H1 (cell line): ENCODE data around the gene ADAM23. TPM values are rescaled to one million over a fixed set of nuclear protein-coding genes. Genes with fewer than 3 reads are reported as not detected.
"Not testable (repeated sequence)": the region's sequence is repeated elsewhere in the genome, so short reads cannot be mapped to it uniquely, and the experiment has no call there.

Source experiments
- CTCF ChIA-PET: fragments of 300-600 bp; sonication (Branson Sonifier 250); formaldehyde crosslinking; loops from one replicate; lab custom pipeline; 2021; ENCODE audit not compliant: partially characterized antibody; lab: Charles Lee
- POLR2A ChIA-PET: fragments of 300-600 bp; sonication (Branson Sonifier 250); formaldehyde crosslinking; loops from one replicate; lab custom pipeline; 2021; ENCODE audit warnings: inconsistent platforms; ENCODE audit not compliant: partially characterized antibody; lab: Charles Lee
- DNase-seq, 2 experiments: peaks; one replicate each; pipeline versions ENCODE4 v3.0.0 to v3.0.0-alpha.2; 2010 to 2022; ENCODE audit warnings: low spot score in 2 of 2, low read depth in 1 of 2, mixed read lengths in 1 of 2
- FAIRE-seq: peaks from 2 replicates; lab custom pipeline; 2011; peaks lifted over from hg19 to GRCh38; lab: Jason Lieb, UNC
- H2AFZ ChIP-seq: 2 replicates; pipeline ENCODE4 v1.8.1; 2012; ENCODE audit warnings: low read length, inconsistent platforms
- H2AK5ac ChIP-seq: 2 replicates; pipeline ENCODE4 v1.6.1; 2013; ENCODE audit warnings: low read depth, low read length
- H2BK120ac ChIP-seq: replicated peaks from 2 replicates; pipeline ENCODE3; 2013; ENCODE audit warnings: low read depth, low read length, inconsistent platforms
- H2BK12ac ChIP-seq: 2 replicates; pipeline ENCODE4 v1.6.1; 2013; ENCODE audit warnings: low read depth, low read length
- H2BK15ac ChIP-seq: 2 replicates; pipeline ENCODE4 v1.6.1; 2013; ENCODE audit warnings: low read length
- H2BK20ac ChIP-seq: 2 replicates; pipeline ENCODE4 v1.6.1; 2013; ENCODE audit warnings: low read length
- H2BK5ac ChIP-seq: 2 replicates; pipeline ENCODE4 v1.6.1; 2013; ENCODE audit warnings: low read depth, low read length
- H3K14ac ChIP-seq: 2 replicates; pipeline ENCODE4 v1.6.1; 2013; ENCODE audit warnings: inconsistent platforms; ENCODE audit not compliant: insufficient read length
- H3K18ac ChIP-seq: 2 replicates; pipeline ENCODE4 v1.6.1; 2013; ENCODE audit warnings: low read length; ENCODE audit errors: extremely low read depth
- H3K23ac ChIP-seq: 2 replicates; pipeline ENCODE4 v1.6.1; 2013; ENCODE audit warnings: inconsistent platforms; ENCODE audit not compliant: insufficient read length
- H3K23me2 ChIP-seq: 2 replicates; pipeline ENCODE4 v1.6.1; 2013; ENCODE audit warnings: low read depth, low read length
- H3K27ac ChIP-seq: 2 replicates; pipeline ENCODE4 v1.6.1; 2011; ENCODE audit warnings: low read depth, low read length, inconsistent platforms
- H3K27me3 ChIP-seq, 4 experiments: replicated peaks in 1 of 4; 1 replicate in 1 of 4; 2 replicates in 3 of 4; pipeline versions ENCODE4 v1.6.1 to v1.8.1; 2011 to 2013; ENCODE audit warnings: low read length in 3 of 4, mild to moderate bottlenecking in 3 of 4, inconsistent platforms in 2 of 4, mixed read lengths in 2 of 4, moderate library complexity in 1 of 4; ENCODE audit not compliant: control insufficient read depth in 3 of 4, insufficient read depth in 3 of 4; ENCODE audit errors: extremely low read depth in 1 of 4
- H3K36me3 ChIP-seq, 4 experiments: 2 replicates each; pipeline versions ENCODE4 v1.6.1 to v1.8.1; 2011 to 2013; ENCODE audit warnings: mild to moderate bottlenecking in 4 of 4, low read length in 3 of 4, moderate library complexity in 2 of 4, control low read depth in 1 of 4, inconsistent platforms in 1 of 4; ENCODE audit not compliant: insufficient read depth in 4 of 4, control insufficient read depth in 2 of 4
- H3K4ac ChIP-seq: replicated peaks from 2 replicates; pipeline ENCODE3; 2013; ENCODE audit warnings: low read length, low read depth, mixed read lengths, inconsistent platforms; ENCODE audit not compliant: insufficient read length
- H3K4me1 ChIP-seq, 4 experiments: replicated peaks in 1 of 4; 1 replicate in 1 of 4; 2 replicates in 3 of 4; pipeline versions ENCODE4 v1.6.1 to v1.8.1; 2011 to 2013; ENCODE audit warnings: low read length in 3 of 4, inconsistent platforms in 2 of 4, mixed read lengths in 1 of 4; ENCODE audit not compliant: insufficient read depth in 4 of 4, control insufficient read depth in 3 of 4
- H3K4me2 ChIP-seq, 2 experiments: 2 replicates each; pipeline versions ENCODE4 v1.6.1 to v1.8.1; 2011 to 2013; ENCODE audit warnings: low read depth in 2 of 2, low read length in 2 of 2, control low read depth in 1 of 2, inconsistent platforms in 1 of 2, mild to moderate bottlenecking in 1 of 2; ENCODE audit not compliant: insufficient read depth in 1 of 2
- H3K4me3 ChIP-seq, 4 experiments: fragments of 200-600, 300-600 bp in 1 of 4; sonication (generic), shearing (Covaris generic), sonication (Bioruptor Twin) in 1 of 4; 2 replicates each; pipeline versions ENCODE4 v1.5.1 to v1.8.1; 2011 to 2016; ENCODE audit warnings: low read length in 4 of 4, low read depth in 3 of 4, control low read depth in 2 of 4, inconsistent platforms in 2 of 4, mild to moderate bottlenecking in 2 of 4, mixed read lengths in 1 of 4, moderate library complexity in 1 of 4; ENCODE audit not compliant: insufficient read depth in 2 of 4; ENCODE audit errors: extremely low read depth in 1 of 4
- H3K56ac ChIP-seq: replicated peaks from 2 replicates; pipeline ENCODE3; 2013; ENCODE audit warnings: low read depth, mild to moderate bottlenecking, mixed read lengths, low read length, inconsistent platforms; ENCODE audit not compliant: insufficient read length
- H3K79me1 ChIP-seq: 2 replicates; pipeline ENCODE4 v1.6.1; 2013; ENCODE audit warnings: low read depth, low read length, control low read depth
- H3K79me2 ChIP-seq, 2 experiments: 2 replicates each; pipeline versions ENCODE4 v1.6.1 to v1.8.1; 2012 to 2013; ENCODE audit warnings: low read length in 2 of 2, mild to moderate bottlenecking in 2 of 2, inconsistent platforms in 1 of 2; ENCODE audit not compliant: insufficient read depth in 2 of 2, control insufficient read depth in 1 of 2
- H3K9ac ChIP-seq, 4 experiments: replicated peaks in 1 of 4; 1 replicate in 1 of 4; 2 replicates in 3 of 4; pipeline versions ENCODE4 v1.6.1 to v1.8.1; 2011 to 2013; ENCODE audit warnings: low read depth in 3 of 4, low read length in 3 of 4, control low read depth in 2 of 4, mild to moderate bottlenecking in 2 of 4, moderate library complexity in 2 of 4, inconsistent platforms in 1 of 4; ENCODE audit errors: extremely low read depth in 1 of 4
- H3K9me3 ChIP-seq, 2 experiments: 2 replicates each; pipeline versions ENCODE4 v1.6.1 to v1.8.1; 2012 to 2013; ENCODE audit warnings: mild to moderate bottlenecking in 2 of 2, moderate library complexity in 2 of 2, control low read depth in 1 of 2, inconsistent platforms in 1 of 2, low read depth in 1 of 2, low read length in 1 of 2, mixed read lengths in 1 of 2; ENCODE audit not compliant: insufficient read depth in 2 of 2
- H4K20me1 ChIP-seq, 2 experiments: replicated peaks in 1 of 2; 2 replicates each; pipeline versions ENCODE3 to v1.8.1; 2011 to 2013; ENCODE audit warnings: inconsistent platforms in 2 of 2, low read length in 2 of 2, mild to moderate bottlenecking in 1 of 2; ENCODE audit not compliant: insufficient read depth in 2 of 2, control insufficient read depth in 1 of 2
- H4K5ac ChIP-seq: 2 replicates; pipeline ENCODE4 v1.6.1; 2013; ENCODE audit warnings: low read length, low read depth, mixed read lengths, inconsistent platforms; ENCODE audit not compliant: insufficient read length
- H4K8ac ChIP-seq: 2 replicates; pipeline ENCODE4 v1.8.0; 2013; ENCODE audit warnings: mild to moderate bottlenecking, moderate library complexity, low read length, inconsistent platforms; ENCODE audit not compliant: insufficient read depth; ENCODE audit errors: extremely low read depth
- H4K91ac ChIP-seq: replicated peaks from 2 replicates; pipeline ENCODE3; 2013; ENCODE audit warnings: low read length, mixed read lengths, inconsistent platforms; ENCODE audit not compliant: insufficient read length
- MAFK ChIP-seq: IDR thresholded peaks from 2 replicates; pipeline ENCODE4 v1.6.1; 2012; ENCODE audit warnings: low read depth, mild to moderate bottlenecking, improper control_type of control experiment, low read length
- WGBS, 2 experiments: shearing (Covaris generic) in 1 of 2; methylation state at CpG; one replicate each; pipeline versions ENCODE4 v1.1.6 to v1.1.7; 2013 to 2015; ENCODE audit warnings: low lambda C conversion rate in 2 of 2, mixed read lengths in 2 of 2, inconsistent platforms in 1 of 2, low coverage in 1 of 2, missing lambda C conversion rate in 1 of 2; ENCODE audit not compliant: insufficient replicate concordance in 2 of 2, insufficient coverage in 1 of 2, insufficient read length in 1 of 2; ENCODE audit errors: extremely low coverage in 1 of 2, missing lambda C conversion rate in 1 of 2; 5-methylcytosine and 5-hydroxymethylcytosine counted together
- polyA plus RNA-seq, 7 experiments: library from polyadenylated mRNA; depleted of rRNA in 3 of 7; stranded (reverse) in 5 of 7; unstranded in 2 of 7; fragments of >200 nt in 5 of 7; fragments of 200-250 nt in 2 of 7; gene quantifications; 1 replicate in 5 of 7; 2 replicates in 1 of 7; 4 replicates in 1 of 7; pipeline versions ENCODE4 v1.2.1 to v1.2.3, GENCODE V29; 2011 to 2013; ENCODE audit warnings: missing spikeins in 2 of 7, mixed read lengths in 2 of 7
- total RNA-seq: library from RNA; stranded (reverse); fragmentation: NEBNext Ultra II Directional; extraction: Animal tissue kit (Norgen Biotek cat#: 25700); gene quantifications from 2 replicates; pipeline ENCODE4 v1.2.1, GENCODE V29; 2021

The ADAM23 gene
- total and polyA plus RNA-seq, 2 of the 8 experiments (the other 6 are each of a cell fraction or from before 2014, with no cell fraction given) = 9.9 to 20.8 TPM

DNA sequence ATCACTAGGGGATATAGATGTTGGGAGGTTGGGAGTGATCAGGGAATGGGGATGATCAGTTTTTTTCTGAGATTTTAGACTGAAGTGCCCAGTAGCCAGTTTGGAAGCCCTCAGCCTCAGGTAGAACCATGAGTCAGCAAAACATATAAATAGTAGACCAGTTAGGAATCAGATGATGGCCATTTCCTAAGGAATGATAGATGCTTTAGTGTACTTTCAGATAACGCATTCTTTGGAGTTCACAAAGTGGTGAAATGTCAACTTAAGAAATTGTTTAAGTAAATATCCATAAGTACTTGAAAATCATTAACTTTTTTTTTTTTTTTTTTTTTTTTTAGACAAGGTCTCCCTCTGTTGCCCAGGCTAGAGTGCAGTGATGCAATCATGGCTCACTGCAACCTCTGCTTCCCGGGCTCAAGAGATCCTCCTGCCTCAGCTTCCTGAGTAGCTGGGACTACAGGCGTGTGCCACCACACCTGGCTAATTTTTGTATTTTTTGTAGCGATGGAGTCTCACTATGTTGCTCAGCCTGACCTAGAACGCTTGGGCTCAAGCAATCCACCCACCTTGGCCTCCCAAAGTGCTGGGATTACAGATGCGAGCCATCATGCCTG lies 40.3 kb upstream of the ADAM23 start:
- H3K23me2 ChIP-seq, H4K8ac ChIP-seq, H2BK12ac ChIP-seq, POLR2A ChIA-PET, H4K5ac ChIP-seq, H3K9ac ChIP-seq, H3K36me3 ChIP-seq, H3K27ac ChIP-seq, H3K79me1 ChIP-seq, H2AFZ ChIP-seq, H2BK20ac ChIP-seq, H3K18ac ChIP-seq, H3K9me3 ChIP-seq, H4K91ac ChIP-seq, H2BK5ac ChIP-seq, H2BK15ac ChIP-seq, H3K79me2 ChIP-seq, H2AK5ac ChIP-seq, H3K14ac ChIP-seq, H3K23ac ChIP-seq, H2BK120ac ChIP-seq: not testable (repeated sequence)
- CTCF ChIA-PET = interaction anchor here (0.6 kb wide), 1 partner anchor 198 kb away, joined by 3 read pairs; no protein-coding TSS in a partner anchor
- 86% methylated on average over 6 of the region's 6 CpGs; no CpG with 5 or more reads in 1 of the 2 experiments for WGBS, 2 experiments
- TF ChIP-seq MAFK = peak; percentile 65; the same call in 1 of the 2 replicates
- TF ChIP-seq, all 59 proteins: peak for 1; not testable (repeated sequence) for 58
- not testable (repeated sequence) for H3K4me2 ChIP-seq, H3K4ac ChIP-seq, DNase-seq, H3K4me3 ChIP-seq, H3K4me1 ChIP-seq, H4K20me1 ChIP-seq, FAIRE-seq, H3K56ac ChIP-seq, H3K27me3 ChIP-seq
